Stimulated activated CD4-positive, alpha-beta T cell treated with anti-CD3 and anti-CD28 coated beads, Interleukin-12 subunit alpha, Interleukin-12 subunit beta, amount 100 ng/mL, for 4 hours (primary cell): ENCODE results near the gene SFXN4.
"Not testable (repeated sequence)": the region's sequence is repeated elsewhere in the genome, so short reads cannot be mapped to it uniquely, and the experiment has no call there.

Experiments
- DNase-seq: peaks from one replicate; pipeline ENCODE4 v3.0.0-alpha.2; 2020

The SFXN4 gene

GRCh38 chr10:119138346-119139306, 26.9 kb downstream of the SFXN4 start:
- DNase-seq: no peak

DNA sequence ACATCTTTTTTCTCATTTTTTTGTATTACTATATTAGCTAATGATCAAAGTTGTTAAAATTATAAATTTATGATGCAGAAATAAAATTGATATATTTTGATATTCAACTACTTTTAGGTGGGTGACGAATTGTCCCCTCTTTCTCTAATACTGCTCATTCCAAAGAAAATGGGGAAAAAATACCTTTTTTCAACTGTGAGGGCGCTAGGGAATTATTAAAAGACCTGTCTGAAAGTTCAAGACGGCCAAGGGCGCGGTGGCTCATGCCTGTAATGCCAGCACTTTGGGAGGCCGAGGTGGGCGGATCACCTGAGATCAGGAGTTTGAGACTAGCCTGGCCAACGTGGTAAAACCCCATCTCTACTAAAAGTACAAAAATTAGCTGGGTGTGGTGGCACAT, 27.6 kb downstream of the SFXN4 start:
- not testable (repeated sequence) for DNase-seq

DNA sequence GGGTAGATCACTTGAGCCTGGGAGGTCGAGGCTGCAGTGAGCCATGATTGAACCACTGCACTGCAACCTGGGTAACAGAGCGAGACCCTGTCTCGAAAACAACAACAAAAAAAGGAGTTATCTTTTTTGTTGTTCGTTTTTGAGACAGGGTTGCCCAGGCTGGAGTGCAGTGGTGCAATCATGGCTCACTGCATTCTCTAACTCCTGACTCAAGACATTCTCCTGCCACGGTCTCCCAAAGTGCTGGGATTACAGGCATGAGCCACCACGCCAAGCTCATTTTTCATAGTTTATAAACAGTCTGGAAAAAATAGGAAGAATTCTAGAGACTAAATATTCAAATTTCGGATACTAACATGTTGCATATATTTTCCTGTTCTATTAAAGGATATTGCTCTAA, 29.4 kb downstream of the SFXN4 start:
- DNase-seq: no peak

GRCh38 chr10:119135513-119135881, 30.0 kb downstream of the SFXN4 start:
- DNase-seq: no peak

- no peak for DNase-seq
Measured at GRCh38 chr10:119133949-119134348, 31.6 kb downstream of the SFXN4 start.

DNA sequence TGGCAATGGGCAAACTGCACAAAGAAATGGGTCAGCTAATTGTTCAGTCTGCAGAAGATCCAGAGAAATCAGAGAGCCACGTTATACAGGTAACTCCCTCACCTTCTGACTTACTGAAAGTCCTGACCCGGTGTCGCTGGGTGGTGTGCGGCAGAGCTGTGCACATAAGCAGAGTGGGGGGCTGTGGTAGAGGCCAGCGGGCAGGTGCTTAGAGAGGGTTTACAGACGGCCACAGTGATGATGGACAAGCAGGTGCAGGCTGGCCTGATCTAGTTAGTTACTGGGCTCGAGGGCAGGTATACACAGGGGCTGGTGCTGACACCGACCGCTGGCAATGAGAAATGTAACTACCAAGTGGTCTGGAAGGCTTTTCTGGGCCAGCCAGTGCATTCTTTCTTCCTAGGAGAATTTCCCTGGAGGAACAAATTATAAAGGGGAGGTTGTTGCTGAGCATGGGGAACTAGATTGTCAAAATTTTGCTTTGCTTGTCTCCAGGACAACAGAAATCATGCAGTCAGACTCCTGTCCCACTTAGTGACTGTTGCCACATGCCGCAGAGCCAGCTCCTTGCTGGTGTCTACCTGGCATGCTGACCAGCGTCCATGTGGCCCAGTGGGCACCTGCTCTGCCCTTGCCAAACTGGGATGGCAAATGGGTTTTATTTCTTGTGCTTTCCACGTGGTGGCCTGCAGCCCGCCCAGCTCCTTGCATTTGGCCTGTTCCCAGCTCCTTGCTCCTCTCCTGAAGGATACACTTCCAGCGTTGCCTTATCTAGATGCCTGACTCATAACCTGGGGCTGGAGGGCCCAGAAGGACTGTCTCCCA, 32.8 kb downstream of the SFXN4 start:
- no peak for DNase-seq

- DNase-seq: no peak
Measured at GRCh38 chr10:119131512-119132240, 33.8 kb downstream of the SFXN4 start.

DNA sequence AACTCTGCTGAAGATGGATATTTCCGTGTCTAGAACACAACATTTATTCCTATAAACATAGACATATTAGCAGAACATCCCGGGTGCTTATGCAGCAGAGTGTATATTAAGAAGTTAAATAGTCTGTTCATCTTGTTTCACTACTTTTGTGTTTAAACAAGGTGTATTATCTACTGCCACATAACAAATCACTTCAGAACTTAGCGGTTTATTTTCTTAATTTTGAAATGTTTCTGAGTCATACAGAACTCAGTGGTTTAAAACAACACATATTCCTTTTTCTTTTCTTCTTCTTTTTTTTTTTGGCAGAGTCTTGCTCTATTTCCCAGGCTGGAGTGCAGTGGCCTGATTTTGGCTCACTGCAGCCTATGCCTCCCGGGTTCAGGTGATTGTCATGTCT, 35.8 kb downstream of the SFXN4 start:
- DNase-seq: no peak

DNA sequence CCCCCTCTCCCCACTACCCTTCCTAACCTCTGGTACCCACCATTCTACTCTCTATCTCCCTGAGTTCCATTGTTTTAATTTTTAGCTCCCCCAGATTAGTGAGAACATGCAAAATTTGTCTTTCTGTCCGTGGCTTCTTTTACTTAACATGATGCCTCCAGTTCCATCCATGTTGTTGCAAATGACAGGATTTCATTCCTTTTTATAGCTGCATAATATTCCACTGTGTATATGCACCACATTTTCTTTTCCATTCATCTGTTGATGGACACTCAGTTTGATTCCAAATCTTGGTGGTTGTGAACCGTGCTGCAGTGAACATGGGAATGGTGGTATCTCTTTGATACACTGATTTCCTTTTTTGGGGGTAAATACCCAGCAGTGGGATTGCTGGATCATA, 39.6 kb downstream of the SFXN4 start:
- no peak for DNase-seq

DNA sequence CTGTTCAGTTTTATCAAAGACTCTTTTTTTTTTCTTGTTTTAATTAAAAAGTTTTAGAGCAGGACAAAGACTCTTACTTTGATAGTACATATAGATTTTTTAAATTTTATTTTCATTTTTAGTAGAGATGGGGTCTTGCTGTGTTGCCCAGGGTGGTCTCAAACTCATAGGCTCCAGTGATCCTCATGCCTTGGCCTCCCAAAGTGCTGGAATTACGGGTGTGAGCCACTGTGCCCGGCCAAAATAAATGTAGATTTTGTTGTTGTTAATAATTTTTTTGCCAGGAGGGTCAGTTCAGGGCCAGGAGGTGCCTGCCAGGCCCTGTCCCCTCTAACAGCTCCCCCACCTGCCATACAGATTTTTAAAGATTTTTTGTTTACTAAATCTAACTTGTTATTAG, 44.6 kb downstream of the SFXN4 start:
- no peak for DNase-seq

DNA sequence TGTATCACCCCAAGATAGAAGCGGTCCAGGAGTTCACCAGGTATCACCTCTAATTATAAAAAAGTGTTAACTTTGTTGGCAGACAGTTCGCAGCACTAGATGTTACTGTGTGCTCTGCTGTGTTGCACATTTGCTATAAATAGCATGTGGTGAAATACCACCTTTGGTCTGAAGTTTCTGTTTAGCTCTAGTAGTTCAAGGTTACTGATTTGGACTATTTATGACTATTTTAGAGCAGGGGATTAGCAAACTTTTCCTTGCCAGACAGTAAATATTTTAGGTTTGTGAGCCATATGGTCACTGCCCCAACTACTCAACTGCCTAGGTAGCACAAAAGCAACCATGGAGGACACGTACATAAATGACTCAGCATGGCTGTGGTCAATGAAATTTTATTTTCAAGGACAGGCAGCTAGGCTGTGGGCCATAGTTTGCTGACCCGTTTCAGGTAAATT, 45.1 kb downstream of the SFXN4 start:
- no peak for DNase-seq

DNA sequence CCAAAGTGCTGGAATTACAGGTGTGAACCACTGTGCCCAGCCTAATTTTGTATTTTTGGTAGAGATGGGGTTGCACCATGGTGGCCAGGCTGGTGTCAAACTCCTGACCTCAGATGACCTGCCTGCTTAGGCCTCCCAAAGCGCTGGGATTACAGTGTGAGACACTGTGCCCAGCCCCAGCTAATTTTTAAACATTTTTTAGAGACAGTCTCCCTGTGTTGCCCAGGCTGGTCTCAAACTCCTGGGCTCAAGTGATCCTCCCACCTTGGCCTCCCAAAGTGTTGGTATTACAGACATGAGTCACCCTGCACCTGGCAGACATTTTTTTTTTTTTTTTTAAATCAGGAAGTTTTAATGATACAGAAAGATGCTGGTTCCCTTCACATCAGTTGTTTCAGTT, 46.1 kb downstream of the SFXN4 start:
- DNase-seq: no peak

DNA sequence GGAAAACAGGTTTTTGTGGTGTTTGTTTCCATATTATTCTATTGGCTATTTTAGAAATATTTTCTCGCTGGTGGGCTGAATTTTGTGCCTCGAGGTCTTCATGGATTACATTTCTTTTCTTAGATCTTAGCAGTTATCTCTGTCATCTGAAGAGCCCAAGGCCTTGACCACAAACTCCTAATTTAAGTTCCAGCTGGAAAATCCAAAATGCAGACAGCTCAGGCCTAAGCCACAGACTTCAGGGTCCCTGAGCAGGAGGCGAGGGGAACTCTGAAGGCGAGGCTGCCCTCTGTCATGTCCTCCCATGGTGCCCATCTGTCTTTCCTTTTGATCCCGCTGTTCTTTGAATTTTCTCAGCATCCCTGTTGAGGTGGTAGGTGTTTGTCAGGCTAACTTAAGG, 47.3 kb downstream of the SFXN4 start:
- no peak for DNase-seq

DNA sequence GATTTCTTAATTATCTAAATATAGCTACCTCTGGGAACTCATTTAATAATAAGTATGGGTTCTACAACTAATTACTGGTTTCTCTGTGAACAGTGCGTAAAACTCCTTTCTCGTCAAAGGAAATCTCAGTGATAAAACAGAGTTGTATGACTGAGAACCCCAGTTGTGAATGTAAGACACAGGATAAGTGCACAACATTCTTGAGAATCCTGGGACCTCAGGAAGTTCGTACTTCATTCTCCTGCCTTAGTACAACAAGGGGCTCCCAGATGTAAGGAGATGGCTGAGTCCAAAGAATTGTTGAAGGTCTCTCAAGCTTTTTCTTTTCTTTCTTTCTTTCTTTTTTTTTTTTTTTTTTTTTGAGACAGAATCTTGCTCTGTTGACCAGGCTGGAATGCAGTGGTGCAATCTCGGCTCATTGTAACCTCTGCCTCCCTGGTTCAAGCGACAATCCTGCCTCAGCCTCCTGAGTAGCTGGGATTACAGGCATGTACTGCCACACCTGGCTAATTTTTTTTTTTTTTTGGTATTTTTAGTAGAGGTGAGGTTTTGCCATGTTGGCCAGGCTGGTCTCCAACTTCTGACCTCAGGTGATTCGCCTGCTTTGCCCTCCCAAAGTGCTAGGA, 49.1 kb downstream of the SFXN4 start:
- DNase-seq: no peak

DNA sequence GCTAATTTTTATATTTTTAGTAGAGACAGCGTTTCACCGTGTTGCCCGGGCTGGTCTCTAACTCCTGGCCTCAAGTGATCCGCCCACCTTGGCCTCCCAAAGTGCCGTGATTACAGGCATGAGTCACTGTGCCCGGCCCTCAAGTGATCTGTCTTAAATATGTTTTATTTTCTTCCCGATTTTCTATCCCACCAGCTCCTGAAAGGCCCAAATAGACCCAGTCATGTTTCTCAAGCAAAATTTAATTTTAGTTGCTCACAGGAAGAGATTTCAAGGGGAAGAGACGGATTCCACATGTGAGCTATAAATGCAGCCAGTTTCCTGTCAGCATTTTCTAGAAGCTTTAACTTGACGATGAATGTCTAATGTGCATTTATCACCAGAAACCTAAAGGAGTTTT, 49.6 kb downstream of the SFXN4 start:
- DNase-seq: no peak

- no peak for DNase-seq
Measured at GRCh38 chr10:119113751-119114732, 51.5 kb downstream of the SFXN4 start.

GRCh38 chr10:119112056-119112455, 53.5 kb downstream of the SFXN4 start:
- DNase-seq: no peak

DNA sequence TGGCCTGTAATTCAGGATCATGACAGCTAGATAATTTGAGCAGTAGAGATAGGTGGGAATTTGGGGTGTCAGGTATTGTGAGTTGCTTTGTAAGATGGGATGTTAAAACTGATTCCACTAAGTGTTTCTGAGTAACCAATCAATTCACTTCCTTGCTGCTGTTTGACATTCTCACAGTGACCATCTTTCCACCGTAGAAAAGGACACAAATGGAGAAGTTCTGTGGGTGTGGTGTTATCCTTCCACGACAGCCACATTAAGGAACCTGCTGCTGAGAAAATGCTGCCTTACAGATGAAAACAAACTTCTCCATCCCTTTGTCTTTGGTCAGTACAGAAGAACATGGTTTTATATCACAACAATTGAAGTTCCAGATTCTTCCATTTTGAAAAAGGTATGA, 57.7 kb downstream of the SFXN4 start:
- DNase-seq: not testable (repeated sequence)

DNA sequence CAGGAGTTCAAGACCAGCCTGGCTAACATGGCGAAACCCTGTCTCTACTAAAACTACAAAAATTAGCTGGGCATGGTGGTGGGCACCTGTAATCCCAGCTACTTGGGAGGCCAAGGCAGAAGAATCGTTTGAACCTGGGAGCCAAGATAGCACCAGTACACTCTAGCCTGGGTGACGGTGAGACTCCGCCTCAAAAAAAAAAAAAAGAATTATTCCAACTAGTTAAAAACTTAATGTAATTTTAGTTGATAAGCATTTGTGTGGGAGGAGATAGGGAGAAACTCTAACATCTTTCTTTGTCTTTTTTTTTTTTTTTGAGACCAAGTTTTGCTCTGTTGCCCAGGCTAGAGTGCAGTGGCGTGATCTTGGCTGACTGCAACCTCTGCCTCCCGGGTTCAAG, 58.4 kb downstream of the SFXN4 start:
- DNase-seq: not testable (repeated sequence)

GRCh38 chr10:119105899-119106298, 59.6 kb downstream of the SFXN4 start:
- DNase-seq: not testable (repeated sequence)

GRCh38 chr10:119105155-119105554, 60.4 kb downstream of the SFXN4 start:
- DNase-seq: no peak

- no peak for DNase-seq
Measured at GRCh38 chr10:119104654-119105015, 60.9 kb downstream of the SFXN4 start.
